Esophagus muscularis mucosa (tissue), 4 donors: ENCODE data around the gene COL25A1.

Experiments used
- CTCF ChIP-seq, 3 experiments: fragments of 200-600 bp in 2 of 3; fragments of 450-650 bp in 1 of 3; sonication (generic) in 2 of 3; IDR thresholded peaks; one replicate each; pipeline ENCODE4 v1.5.1; 2017 to 2019; ENCODE audit warnings: antibody characterized with exemption in 3 of 3, mild to moderate bottlenecking in 2 of 3, moderate library complexity in 1 of 3
- EP300 ChIP-seq: sonication (generic); formaldehyde crosslinking; IDR thresholded peaks from one replicate; pipeline ENCODE4 v1.6.1; 2017; ENCODE audit warnings: antibody characterized with exemption
- POLR2A ChIP-seq: fragments of 450-650 bp; IDR thresholded peaks from one replicate; pipeline ENCODE4 v1.6.1; 2017; ENCODE audit warnings: antibody characterized with exemption, moderate library complexity, mild to moderate bottlenecking, low read depth
- POLR2AphosphoS5 ChIP-seq, 2 donors: sonication (generic); formaldehyde crosslinking; IDR thresholded peaks; one replicate each; pipeline ENCODE4 v1.6.1; 2017; ENCODE audit warnings: antibody characterized with exemption in 2 of 2

- TF ChIP-seq POLR2A: no peak
- no peak for TF ChIP-seq CTCF (IDR thresholded peaks at IDR 0.05)
- TF ChIP-seq EP300: no peak
- no peak for TF ChIP-seq POLR2AphosphoS5 (IDR thresholded peaks at IDR 0.05)
Measured at GRCh38 chr4:108821351-108821930, 481.0 kb downstream of the COL25A1 start.
